Adrenal gland (tissue), 12 donors: ENCODE data around the gene GET3. TPM values are rescaled to one million over a fixed set of nuclear protein-coding genes. Genes with fewer than 3 reads are reported as not detected.
A peak's percentile ranks its signal among the peaks of the same experiment; 100 is the strongest.

Source experiments
- DNase-seq, 7 donors: peaks; one replicate each; pipeline ENCODE4 v3.0.0-alpha.2; 2019 to 2020
- H3K27ac ChIP-seq, 5 donors: fragments of 200-600 bp; sonication (generic) in 4 of 5; 1 replicate in 3 of 5; 2 replicates in 2 of 5; pipeline versions ENCODE4 v1.5.1 to v1.8.0; 2016 to 2020; ENCODE audit warnings: mild to moderate bottlenecking in 1 of 5
- H3K27me3 ChIP-seq: fragments of 200-600 bp; 2 replicates; pipeline ENCODE4 v1.8.0; 2021
- H3K36me3 ChIP-seq, 2 donors: fragments of 200-600 bp; replicated peaks in 1 of 2; 1 replicate in 1 of 2; 2 replicates in 1 of 2; pipeline versions ENCODE4 v1.5.1 to v1.8.0; 2018 to 2022
- H3K4me1 ChIP-seq, 2 donors: fragments of 200-600 bp; replicated peaks in 1 of 2; 1 replicate in 1 of 2; 2 replicates in 1 of 2; pipeline versions ENCODE4 v1.5.1 to v1.8.0; 2018 to 2021
- H3K4me3 ChIP-seq, 4 donors: fragments of 200-600 bp; sonication (generic) in 3 of 4; one replicate each; pipeline ENCODE4 v1.5.1; 2016 to 2018
- H3K9me3 ChIP-seq, 3 donors: fragments of 200-600 bp; sonication (generic) in 1 of 3; replicated peaks in 1 of 3; 1 replicate in 2 of 3; 2 replicates in 1 of 3; pipeline versions ENCODE4 v1.5.1 to v1.8.0; 2016 to 2021
- CTCF ChIP-seq, 6 experiments: fragments of 450-650 bp in 4 of 6; fragments of 200-600 bp in 2 of 6; sonication (generic) in 1 of 6; IDR thresholded peaks; 1 replicate in 5 of 6; 2 replicates in 1 of 6; pipeline versions ENCODE4 v1.5.1 to v1.8.0; 2016 to 2021; ENCODE audit warnings: antibody characterized with exemption in 6 of 6, mild to moderate bottlenecking in 2 of 6, moderate library complexity in 1 of 6
- POLR2A ChIP-seq, 2 donors: fragments of 450-650 bp; IDR thresholded peaks; one replicate each; pipeline ENCODE4 v1.6.1; 2017; ENCODE audit warnings: antibody characterized with exemption in 2 of 2, mild to moderate bottlenecking in 2 of 2, moderate library complexity in 1 of 2
- WGBS, 4 donors: extraction: QIAGEN DNeasy Blood & Tissue Kit in 2 of 4; methylation state at CpG; one replicate each; pipeline versions ENCODE4 v1.1.5 to v1.1.7; 2013 to 2017; 5-methylcytosine and 5-hydroxymethylcytosine counted together
- intact Hi-C, 2 donors: fragments of 100-400 bp; cut with DNase I; formaldehyde crosslinking; loops; one replicate each; pipeline versions ENCODE4 v1.14.1 to v1.15.0; 2022 to 2023
- polyA plus RNA-seq, 3 donors: library from polyadenylated mRNA; stranded (reverse); fragments of 200-250 nt in 2 of 3; fragments of 350-450 nt in 1 of 3; fragmentation: Illumina TruSeq in 1 of 3; extraction: RNeasy Lipid Tissue Mini Kit (QIAGEN cat#74804) in 1 of 3; gene quantifications; one replicate each; pipeline ENCODE4 v1.2.3, GENCODE V29; 2013 to 2014
- total RNA-seq, 9 donors: library from RNA; depleted of rRNA in 4 of 9; stranded (reverse); fragments of >200 nt in 4 of 9; fragments of 120-200 nt in 1 of 9; fragmentation: NEBNext Ultra II Directional in 1 of 9; extraction: Animal tissue kit (Norgen Biotek cat#: 25700) in 1 of 9; gene quantifications; one replicate each; pipeline versions ENCODE4 v1.1.0 to v1.2.4, GENCODE V29; 2013 to 2023
- donor health status: healthy with polysubstance abuse.
- donor health status: Bipolar disorder and iron deficiency.
- donor health status: DM: yes; HTN: yes; CAD: no.
- donor health status: DM: no; HTN: no; CAD: no.
- donor health status: DM: no; HTN: no; CAD: no.
- donor health status: DM: yes; HTN: yes; CAD: no.

The GET3 gene
- total and polyA plus RNA-seq, 12 donors, result 50.3 to 97.7 (median 81.8) TPM

GRCh38 chr19:12790628-12791344, 53.5 kb downstream of the GET3 start:
- intact Hi-C loops, result no loop called here
- Histone ChIP-seq H3K4me1 (peaks cover 25 to 52% of the 10 kb centered on the region in 2 donors), H3K4me3 (peak overlapping the region in 3 of 4 donors; percentile 16 to 77 (median 74)), H3K9me3 (no peaks in the 10 kb centered on the region), H3K36me3 (no peaks in the 10 kb centered on the region), H3K27me3 (no peaks in the 10 kb centered on the region), H3K27ac (peak overlapping the region; percentile 97 to 100 (median 99))
- DNase-seq, result peak in 1 of 7 donors; percentile 59
- WGBS, 4 donors, result 2 to 4% (median 3%) methylated on average over 13 to 22 of the region's 22 CpGs
- TF ChIP-seq POLR2A (IDR thresholded peaks at IDR 0.05), result no peak
- no peak for TF ChIP-seq CTCF (IDR thresholded peaks at IDR 0.05)

GRCh38 chr19:12791345-12792050, 54.2 kb downstream of the GET3 start, which contains the start of gene JUNB:
Gene JUNB (plus strand): TSS chr19:12791486. CDS start chr19:12791772, 286 bp downstream.
- WGBS, 4 donors, result 0% methylated on average over 23 to 73 of the region's 73 CpGs; no CpG with 5 or more reads in 1 of the 4 donors

GRCh38 chr19:12792051-12792852, 55.0 kb downstream of the GET3 start:
- 0 to 1% (median 0%) methylated on average over 3 to 84 of the region's 84 CpGs for WGBS, 4 donors
- intact Hi-C loops, result no loop called here
- H3K27me3 ChIP-seq, result no peaks in the 10 kb centered on the region

More at GRCh38 chr19:12791345-12792050, 54.2 kb downstream of the GET3 start, which contains the start of gene JUNB:
- Histone ChIP-seq H3K9me3 (no peaks in the 10 kb centered on the region), H3K27me3 (no peaks in the 10 kb centered on the region), H3K36me3 (no peaks in the 10 kb centered on the region), H3K4me3 (peak within 1 kb of the TSS; percentile 54 to 80 (median 76)), H3K27ac (peak within 1 kb of the TSS; percentile 97 to 100 (median 99)), H3K4me1 (peaks cover 29 to 56% of the 10 kb centered on the region in 2 donors)
- DNase-seq, result peak; percentile 98 to 99 (median 98)
- TF ChIP-seq POLR2A (IDR thresholded peaks at IDR 0.05) (peak; percentile 100), CTCF (IDR thresholded peaks at IDR 0.05) (peak in 4 of 6 experiments; percentile 3 to 27 (median 16))
- intact Hi-C loops, result no loop called here

More at GRCh38 chr19:12792051-12792852, 55.0 kb downstream of the GET3 start:
- peaks cover 29 to 49% of the 10 kb centered on the region in 2 donors for H3K4me1 ChIP-seq
- H3K27ac ChIP-seq, result peak overlapping the region; percentile 93 to 99 (median 98)
- H3K4me3 ChIP-seq, result peak overlapping the region; percentile 54 to 80 (median 76)
- H3K9me3 ChIP-seq, result no peaks in the 10 kb centered on the region
- TF ChIP-seq CTCF (IDR thresholded peaks at IDR 0.05) (peak in 1 of 6 experiments; percentile 5), POLR2A (IDR thresholded peaks at IDR 0.05) (peak; percentile 44 to 71)
- peak; percentile 77 to 91 (median 82) for DNase-seq
- no peaks in the 10 kb centered on the region for H3K36me3 ChIP-seq
